MCF 10A (cell line): ENCODE data around the gene ARHGAP10. TPM values are rescaled to one million over a fixed set of nuclear protein-coding genes. Genes with fewer than 3 reads are reported as not detected.

Source experiments
- BruUV-seq: library from RNA; stranded (reverse); fragments of 400-500 nt; replicated peaks from 2 replicates; lab custom pipeline; 2021; lab: Mats Ljungman, UMichigan
- CTCF ChIA-PET: fragments of 300-600 bp; sonication (Branson Sonifier 250); formaldehyde crosslinking; extraction: SDS; loops from one replicate; lab custom pipeline; 2021; ENCODE audit warnings: antibody characterized with exemption, inconsistent platforms; lab: Yijun Ruan, JAX
- POLR2A ChIA-PET: fragments of 300-600, 350-650 bp; sonication (Branson Sonifier 250); formaldehyde crosslinking; extraction: SDS; loops from one replicate; lab custom pipeline; 2020; ENCODE audit warnings: antibody characterized with exemption, inconsistent platforms; lab: Yijun Ruan, JAX
- DNase-seq: peaks from one replicate; pipeline ENCODE4 v3.0.0-alpha.2; 2018; ENCODE audit not compliant: unreplicated experiment
- H3K27ac Mint-ChIP-seq: one replicate; pipeline ENCODE4 v1.8.0; 2022; ENCODE audit warnings: mild to moderate bottlenecking, low read depth, mixed read lengths; ENCODE audit not compliant: unreplicated experiment
- H3K27me3 Mint-ChIP-seq: one replicate; pipeline ENCODE4 v1.8.0; 2022; ENCODE audit warnings: mixed read lengths; ENCODE audit not compliant: insufficient read depth, unreplicated experiment
- H3K36me3 Mint-ChIP-seq: one replicate; pipeline ENCODE4 v1.8.0; 2022; ENCODE audit warnings: mild to moderate bottlenecking, moderate library complexity, mixed read lengths; ENCODE audit not compliant: insufficient read depth, unreplicated experiment
- H3K4me1 Mint-ChIP-seq: one replicate; pipeline ENCODE4 v1.8.0; 2022; ENCODE audit warnings: mixed read lengths; ENCODE audit not compliant: insufficient read depth, unreplicated experiment
- H3K4me3 Mint-ChIP-seq: one replicate; pipeline ENCODE4 v1.8.0; 2022; ENCODE audit warnings: mild to moderate bottlenecking, moderate library complexity, mixed read lengths; ENCODE audit not compliant: unreplicated experiment
- H3K9me3 Mint-ChIP-seq: one replicate; pipeline ENCODE4 v1.8.0; 2022; ENCODE audit warnings: mixed read lengths; ENCODE audit not compliant: unreplicated experiment
- intact Hi-C: fragments of 100-400 bp; cut with micrococcal nuclease; formaldehyde crosslinking; loops from 2 replicates; pipeline ENCODE4 v1.14.1; 2022
- total RNA-seq: library from RNA; stranded (reverse); gene quantifications from 2 replicates; pipeline ENCODE4 v1.2.3, GENCODE V29; 2022
- TF ChIP-seq, protein P1 (sequence below): fragments of 200-600 bp; IDR thresholded peaks from one replicate; pipeline ENCODE4 v1.8.0; 2022; ENCODE audit warnings: antibody characterized with exemption, mild to moderate bottlenecking; ENCODE audit not compliant: unreplicated experiment

ARHGAP10 gene
- total RNA-seq, 1 experiment from 2014 or later, result 22.4 TPM

DNA sequence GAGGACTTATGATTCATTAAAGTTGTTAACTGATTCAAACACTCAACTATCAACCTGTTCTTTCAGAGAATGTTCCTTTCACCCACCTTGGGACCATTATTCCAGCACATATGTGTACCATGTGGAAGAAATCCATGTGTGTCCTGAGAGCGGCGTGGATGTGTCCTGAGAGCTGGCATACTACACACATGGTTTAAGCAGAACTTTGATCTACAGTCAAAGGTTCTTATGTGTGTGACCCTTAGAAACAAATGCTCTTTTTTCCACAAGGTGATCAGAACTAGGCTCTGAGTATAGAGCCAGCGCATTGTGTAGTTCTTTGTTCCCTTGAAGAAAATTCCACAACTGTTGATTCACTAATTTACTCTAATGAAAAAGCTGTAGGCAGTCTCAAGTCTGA, 378.3 kb downstream of the ARHGAP10 start:
- Mint-ChIP-seq H3K27me3 (no peaks in the 10 kb centered on the region), H3K9me3 (no peaks in the 10 kb centered on the region), H3K4me3 (no peak overlapping the region), H3K27ac (no peak overlapping the region), H3K36me3 (no peaks in the 10 kb centered on the region), H3K4me1 (peaks cover 9% of the 10 kb centered on the region)
- CTCF ChIA-PET, result no interaction called here
- intact Hi-C loops, result no loop called here
- DNase-seq, result no peak
- POLR2A ChIA-PET, result interaction anchor here (0.6 kb wide), 1 partner anchor 1675 kb away, joined by 3 read pairs; no protein-coding TSS in a partner anchor
- TF ChIP-seq, protein P1, sequence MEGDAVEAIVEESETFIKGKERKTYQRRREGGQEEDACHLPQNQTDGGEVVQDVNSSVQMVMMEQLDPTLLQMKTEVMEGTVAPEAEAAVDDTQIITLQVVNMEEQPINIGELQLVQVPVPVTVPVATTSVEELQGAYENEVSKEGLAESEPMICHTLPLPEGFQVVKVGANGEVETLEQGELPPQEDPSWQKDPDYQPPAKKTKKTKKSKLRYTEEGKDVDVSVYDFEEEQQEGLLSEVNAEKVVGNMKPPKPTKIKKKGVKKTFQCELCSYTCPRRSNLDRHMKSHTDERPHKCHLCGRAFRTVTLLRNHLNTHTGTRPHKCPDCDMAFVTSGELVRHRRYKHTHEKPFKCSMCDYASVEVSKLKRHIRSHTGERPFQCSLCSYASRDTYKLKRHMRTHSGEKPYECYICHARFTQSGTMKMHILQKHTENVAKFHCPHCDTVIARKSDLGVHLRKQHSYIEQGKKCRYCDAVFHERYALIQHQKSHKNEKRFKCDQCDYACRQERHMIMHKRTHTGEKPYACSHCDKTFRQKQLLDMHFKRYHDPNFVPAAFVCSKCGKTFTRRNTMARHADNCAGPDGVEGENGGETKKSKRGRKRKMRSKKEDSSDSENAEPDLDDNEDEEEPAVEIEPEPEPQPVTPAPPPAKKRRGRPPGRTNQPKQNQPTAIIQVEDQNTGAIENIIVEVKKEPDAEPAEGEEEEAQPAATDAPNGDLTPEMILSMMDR, result no peak
- BruUV-seq, result no TSS peak

DNA sequence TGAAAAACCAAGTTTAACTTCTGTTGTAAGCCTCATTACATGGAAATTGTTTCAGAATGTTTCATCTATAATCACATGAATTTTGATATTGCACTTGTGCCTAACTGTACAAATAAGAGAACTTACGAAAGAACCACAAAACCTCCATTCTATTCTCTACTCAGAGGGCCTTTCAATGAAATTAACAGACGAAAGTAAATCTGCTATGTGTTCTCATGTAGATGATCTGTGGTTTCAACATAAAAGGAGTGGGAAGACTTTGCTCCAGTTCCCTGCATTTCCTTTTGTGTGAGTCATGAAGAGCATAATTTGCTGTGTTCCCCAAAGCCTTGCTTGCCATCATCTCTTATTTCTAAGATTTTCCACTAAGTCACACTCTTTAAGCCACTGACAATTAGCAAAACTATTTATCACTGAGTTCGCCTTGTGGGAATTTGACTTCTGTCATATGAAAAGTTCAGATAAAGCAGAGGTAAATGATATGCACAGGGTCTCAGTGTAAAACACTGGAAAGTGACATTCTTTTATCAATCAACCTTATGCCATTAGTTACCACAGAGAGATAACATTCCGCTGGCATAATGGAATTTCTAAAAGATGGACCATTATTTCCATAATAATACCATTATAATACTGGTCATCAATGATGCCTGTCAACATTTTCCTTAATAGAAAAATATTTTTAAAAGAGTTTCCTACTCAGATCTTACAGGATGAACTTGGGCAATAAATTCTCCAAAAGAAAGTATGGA, 380.5 kb downstream of the ARHGAP10 start:
- Mint-ChIP-seq H3K4me1 (peaks cover 18% of the 10 kb centered on the region), H3K9me3 (no peaks in the 10 kb centered on the region), H3K4me3 (no peak overlapping the region), H3K36me3 (no peaks in the 10 kb centered on the region), H3K27me3 (no peaks in the 10 kb centered on the region), H3K27ac (no peak overlapping the region)
- intact Hi-C loops, result no loop called here
- peak; percentile 23 for DNase-seq
- ChIA-PET POLR2A (no interaction called here), CTCF (no interaction called here)
- TF ChIP-seq, protein P1, result no peak
- no TSS peak for BruUV-seq

DNA sequence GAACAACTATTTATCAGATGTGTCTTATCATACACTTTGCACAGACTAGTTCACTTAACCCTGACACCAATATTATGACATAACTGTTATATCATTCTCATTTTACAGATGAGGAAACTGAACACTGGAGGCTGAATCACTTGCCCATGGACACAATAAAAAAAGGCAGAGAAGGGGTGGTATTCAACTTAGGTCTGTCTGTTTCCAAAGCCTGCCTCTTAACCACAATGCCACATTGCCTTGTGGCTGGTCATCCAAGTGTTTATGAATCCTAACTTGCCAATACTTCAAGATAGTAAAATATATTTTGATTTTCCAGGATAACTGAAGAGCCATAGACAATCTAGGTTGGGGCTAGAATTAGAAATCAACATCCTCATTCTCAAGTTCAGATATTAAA, 382.5 kb downstream of the ARHGAP10 start:
- Mint-ChIP-seq H3K4me1 (peaks cover 23% of the 10 kb centered on the region), H3K27ac (no peak overlapping the region), H3K4me3 (no peak overlapping the region), H3K9me3 (no peaks in the 10 kb centered on the region), H3K27me3 (no peaks in the 10 kb centered on the region), H3K36me3 (no peaks in the 10 kb centered on the region)
- ChIA-PET CTCF (no interaction called here), POLR2A (no interaction called here)
- intact Hi-C loops, result no loop called here
- TF ChIP-seq, protein P1, result no peak
- BruUV-seq, result no TSS peak
- DNase-seq, result no peak

DNA sequence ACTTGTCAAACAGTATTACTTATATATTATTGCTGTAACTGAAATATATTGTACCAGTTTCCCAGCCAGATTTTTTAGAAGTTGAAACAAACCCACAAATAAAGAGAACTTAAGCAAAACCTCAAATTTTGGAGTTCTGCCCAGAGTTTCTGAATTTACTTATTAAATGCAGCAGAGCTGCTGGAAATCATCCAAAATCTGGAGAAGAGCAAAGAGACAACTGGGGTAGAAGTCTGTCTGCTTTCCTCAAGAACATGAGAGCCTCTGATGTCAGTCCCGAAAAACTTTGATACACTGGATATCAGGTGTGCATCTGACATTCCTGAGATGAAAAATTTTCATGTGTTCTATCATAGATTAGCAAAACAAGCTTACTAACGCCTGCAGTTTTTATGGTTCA, 384.4 kb downstream of the ARHGAP10 start:
- Mint-ChIP-seq H3K4me3 (no peak overlapping the region), H3K36me3 (no peaks in the 10 kb centered on the region), H3K27me3 (no peaks in the 10 kb centered on the region), H3K27ac (no peak overlapping the region), H3K9me3 (no peaks in the 10 kb centered on the region), H3K4me1 (peaks cover 23% of the 10 kb centered on the region)
- CTCF ChIA-PET, result interaction anchor here (0.7 kb wide), 1 partner anchor 50 kb away, joined by 3 read pairs; no protein-coding TSS in a partner anchor
- TF ChIP-seq, protein P1, result no peak
- POLR2A ChIA-PET, result interaction anchor here (0.6 kb wide), 1 partner anchor 174 kb away, joined by 4 read pairs; no protein-coding TSS in a partner anchor
- peak; percentile 65 for DNase-seq
- BruUV-seq, result no TSS peak
- intact Hi-C loops, result no loop called here
